ELF-1 (cell line): ENCODE measurements around the gene KPNA6.

Experiments
- DNase-seq: peaks from one replicate; pipeline ENCODE4 v3.0.0-alpha.2; 2016; ENCODE audit warnings: low read depth, low spot score

The KPNA6 gene

GRCh38 chr1:32187850-32188249, 80.0 kb downstream of the KPNA6 start:
- DNase-seq, result no peak

DNA sequence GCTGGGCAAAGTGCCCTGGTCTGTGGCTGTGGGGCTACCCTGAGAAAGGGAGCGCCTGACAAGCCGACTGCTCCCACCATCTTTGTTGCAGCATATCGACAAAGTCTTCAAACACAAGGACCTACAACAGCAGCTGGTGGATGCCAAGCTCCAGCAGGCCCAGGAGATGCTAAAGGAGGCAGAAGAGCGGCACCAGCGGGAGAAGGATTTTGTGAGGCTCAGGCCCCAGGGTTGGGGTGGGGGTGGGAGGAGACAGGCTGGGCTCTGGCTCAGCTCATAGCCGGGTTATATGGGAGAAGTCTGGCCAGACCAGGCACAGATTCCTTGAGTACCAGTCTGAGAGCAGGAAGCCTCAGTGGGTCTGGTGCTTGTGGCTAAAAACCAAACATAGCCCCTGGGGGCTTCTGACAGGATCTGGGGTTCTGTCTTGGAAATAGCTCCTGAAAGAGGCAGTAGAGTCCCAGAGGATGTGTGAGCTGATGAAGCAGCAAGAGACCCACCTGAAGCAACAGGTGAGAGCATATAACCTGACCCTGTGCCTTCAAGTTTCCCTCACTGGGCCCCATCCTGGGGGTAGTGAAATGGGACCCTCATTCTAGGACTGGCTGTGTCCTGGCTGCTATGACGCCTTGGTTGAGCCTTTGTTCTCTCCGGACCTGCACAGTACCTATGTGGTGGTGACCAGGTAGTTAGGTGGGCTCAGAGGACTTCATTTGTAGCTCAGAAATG, 84.5 kb downstream of the KPNA6 start:
- DNase-seq, result no peak

GRCh38 chr1:32194984-32195383, 87.1 kb downstream of the KPNA6 start:
- DNase-seq, result no peak

DNA sequence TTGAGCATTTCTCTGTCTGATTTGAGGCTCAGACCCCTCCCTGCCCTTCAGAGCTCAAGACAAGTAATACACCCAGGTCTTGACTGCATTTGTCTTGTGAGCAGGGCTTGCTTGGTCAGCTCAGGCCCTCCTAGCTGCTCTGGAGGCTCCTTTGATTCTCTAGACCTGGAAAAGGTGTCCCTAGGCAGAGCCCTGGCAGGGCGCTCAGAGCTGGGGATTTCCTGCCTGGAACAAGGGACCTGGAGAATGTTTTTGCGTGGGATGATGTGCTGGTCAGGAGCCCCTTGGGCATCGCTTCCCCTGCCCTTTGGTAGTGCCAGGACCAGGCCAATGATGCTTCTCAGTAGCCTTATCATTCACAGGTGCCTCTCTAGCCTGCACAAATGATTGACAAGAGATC, 87.7 kb downstream of the KPNA6 start:
- DNase-seq, result no peak

- DNase-seq, result no peak
These were observed 88.3 kb downstream of the KPNA6 start for GRCh38 chr1:32195972-32196823.

DNA sequence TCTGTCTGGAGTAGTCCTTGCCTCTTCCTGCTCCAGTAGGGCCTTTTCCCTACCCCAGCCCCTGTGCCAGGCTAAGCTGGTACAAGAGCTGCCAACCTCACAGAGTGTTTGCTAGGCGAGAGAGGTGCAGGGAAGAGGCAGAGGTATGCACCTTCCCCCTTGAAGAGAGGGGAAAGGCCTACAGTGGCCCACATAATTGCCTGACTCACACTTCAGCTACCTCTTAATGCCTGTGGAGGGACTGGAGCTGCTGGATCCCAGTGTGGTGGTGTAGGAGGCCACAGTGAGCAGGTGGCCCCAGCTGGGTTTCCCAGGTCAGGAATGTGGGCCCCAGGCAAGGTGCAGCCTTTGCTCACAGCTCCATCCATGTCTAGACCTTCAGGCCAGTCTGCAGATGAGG, 89.2 kb downstream of the KPNA6 start:
- DNase-seq, result peak; percentile 45

GRCh38 chr1:32197837-32198236, 90.0 kb downstream of the KPNA6 start:
- DNase-seq, result no peak

GRCh38 chr1:32198237-32199042, 90.6 kb downstream of the KPNA6 start:
- no peak for DNase-seq

DNA sequence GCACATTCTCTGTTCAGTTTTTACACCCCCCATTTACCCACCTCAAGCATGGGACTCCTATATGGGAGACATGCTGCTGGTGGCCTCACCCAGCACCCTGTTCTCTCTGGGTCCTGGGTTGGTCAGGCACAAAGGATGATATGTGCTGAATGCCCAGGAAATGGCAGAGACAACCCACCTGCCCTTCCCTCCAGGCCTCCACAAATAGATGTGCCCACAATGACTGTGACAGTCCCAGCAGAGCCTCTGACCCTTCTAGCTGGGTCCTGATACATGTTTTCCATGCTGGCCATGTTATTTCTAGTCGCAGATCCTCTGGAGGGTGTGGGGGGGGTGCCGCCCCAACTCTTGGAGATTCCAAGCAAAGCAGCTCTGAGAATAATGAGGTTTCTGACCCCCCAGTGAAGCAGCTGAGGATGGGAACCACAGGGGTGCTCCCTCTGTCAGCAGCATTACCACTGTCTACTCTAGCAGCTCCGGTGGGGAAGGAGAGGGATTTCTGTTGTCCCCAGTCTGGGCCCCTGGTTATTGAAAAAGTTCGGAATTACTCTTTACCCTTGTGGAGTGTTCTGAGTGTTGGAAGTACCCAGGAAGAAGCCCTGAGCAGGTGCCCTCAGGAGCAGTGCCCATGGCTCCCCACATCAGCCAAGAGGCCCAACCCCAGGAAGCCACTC, 91.3 kb downstream of the KPNA6 start:
- no peak for DNase-seq

GRCh38 chr1:32199717-32200072, 91.8 kb downstream of the KPNA6 start:
- DNase-seq, result no peak

DNA sequence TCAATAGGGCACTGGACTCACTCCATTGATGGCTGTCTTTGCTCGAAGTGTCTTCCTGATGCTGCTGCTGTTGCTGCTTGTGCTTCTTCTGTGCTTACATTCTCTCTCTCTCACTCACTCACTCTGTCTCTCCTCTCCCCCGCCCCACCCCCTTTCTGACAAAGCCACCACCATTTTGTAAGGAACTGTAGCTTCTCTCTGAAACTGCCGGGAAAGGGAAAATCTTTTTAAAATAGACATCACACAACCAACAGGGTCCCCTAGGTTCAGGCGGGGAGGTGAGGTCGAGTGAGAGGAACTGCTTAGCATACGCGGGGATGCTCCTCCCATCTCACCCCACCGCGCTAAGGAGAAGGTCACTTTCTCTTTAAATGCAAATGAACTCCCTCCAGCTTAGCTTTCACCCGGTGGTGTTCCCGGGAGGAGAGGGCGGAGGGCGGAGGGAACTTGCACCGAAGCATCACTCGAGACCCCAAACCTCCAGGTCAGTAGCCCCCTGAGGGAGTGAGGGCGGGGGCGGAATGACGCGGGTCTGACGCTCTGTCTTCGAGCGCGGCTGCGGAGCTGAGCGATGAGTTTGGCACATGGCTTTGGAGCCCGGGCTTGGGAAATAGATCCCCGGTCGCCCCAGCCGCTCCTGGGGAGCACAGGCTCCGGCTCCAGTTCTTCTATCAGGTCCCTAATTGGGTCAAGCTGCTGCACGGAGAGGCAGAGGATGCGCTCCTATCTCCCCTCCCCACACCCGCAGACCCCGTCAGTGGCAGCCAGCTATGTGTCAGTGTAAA, 92.6 kb downstream of the KPNA6 start, which contains the start of gene CCDC28B:
Gene CCDC28B, plus strand, starts transcription at position 370 of the 785 bp plus-strand sequence. CDS start 1,341 bp downstream, outside the sequence.
- DNase-seq, result peak; percentile 80

GRCh38 chr1:32201011-32201855, 93.4 kb downstream of the KPNA6 start:
- peak; percentile 73 for DNase-seq

GRCh38 chr1:32204943-32205361, 97.1 kb downstream of the KPNA6 start:
- DNase-seq, result no peak

DNA sequence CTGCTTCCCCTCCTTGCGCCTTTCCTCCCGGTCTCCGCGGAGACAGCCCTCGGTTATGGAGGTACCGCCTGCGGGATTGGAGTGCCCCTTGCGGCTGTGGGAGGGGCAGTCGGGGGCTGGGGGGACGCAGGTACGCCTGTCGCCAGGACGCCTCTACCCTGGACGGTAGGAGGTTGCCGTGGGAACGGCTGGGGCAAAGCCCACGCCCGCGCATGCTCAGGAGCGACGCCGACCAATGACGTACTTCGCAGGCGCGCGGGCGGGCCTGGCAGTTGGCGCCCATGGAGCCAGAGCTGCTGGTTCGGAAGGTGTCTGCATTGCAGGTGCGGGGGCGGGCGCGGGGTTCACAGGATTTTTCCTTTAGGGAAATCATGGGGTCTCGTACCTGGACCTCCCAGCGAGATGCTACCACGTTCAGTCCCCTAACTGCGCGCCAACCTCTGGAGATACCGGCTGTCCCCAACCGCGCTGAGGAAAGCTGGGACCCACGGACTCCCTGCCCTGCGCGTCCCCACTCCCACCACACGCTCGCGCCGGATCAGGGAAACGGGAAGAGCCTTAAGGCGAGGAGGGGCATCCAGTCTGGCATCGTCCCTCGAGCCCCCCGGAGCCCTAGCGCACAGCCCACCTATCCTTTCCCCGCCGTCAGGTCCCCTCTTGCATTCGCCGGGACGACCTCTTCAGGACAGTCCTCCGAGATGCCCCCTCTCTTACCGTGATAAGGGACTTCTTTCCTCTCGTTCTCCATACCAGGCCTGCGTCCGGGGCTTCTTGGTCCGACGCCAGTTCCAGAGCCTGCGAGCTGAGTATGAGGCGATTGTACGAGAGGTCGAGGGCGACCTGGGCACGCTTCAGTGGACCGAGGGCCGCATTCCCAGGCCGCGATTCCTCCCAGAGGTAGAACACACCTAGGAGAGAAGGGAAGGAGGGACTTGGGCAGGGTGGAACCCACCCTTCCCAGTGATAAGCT, 97.8 kb downstream of the KPNA6 start, which contains the start of gene IQCC:
Gene IQCC, plus strand, starts transcription at position 271 of the 970 bp plus-strand sequence. Its CDS starts 11 bp downstream, at position 282.
- DNase-seq, result peak; percentile 92

DNA sequence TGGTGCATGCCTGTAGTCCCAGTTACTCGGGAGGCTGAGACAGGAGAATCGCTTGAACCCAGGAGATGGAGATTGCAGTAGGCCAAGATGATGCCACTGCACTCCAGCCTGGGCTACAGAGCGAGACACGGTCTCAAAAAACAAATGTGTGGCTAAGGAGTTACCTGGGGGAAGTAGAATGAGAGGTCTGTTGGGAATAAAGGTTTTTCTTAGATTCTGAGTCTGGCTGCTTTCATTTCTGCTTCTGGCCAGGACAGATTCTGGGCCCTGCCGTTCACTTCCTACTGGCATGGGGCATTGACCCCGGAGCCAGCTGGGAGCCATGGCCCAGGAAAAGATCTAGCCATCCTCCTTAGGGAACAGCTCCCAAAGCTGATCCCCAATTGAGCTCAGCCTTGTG, 100.6 kb downstream of the KPNA6 start:
- no peak for DNase-seq

DNA sequence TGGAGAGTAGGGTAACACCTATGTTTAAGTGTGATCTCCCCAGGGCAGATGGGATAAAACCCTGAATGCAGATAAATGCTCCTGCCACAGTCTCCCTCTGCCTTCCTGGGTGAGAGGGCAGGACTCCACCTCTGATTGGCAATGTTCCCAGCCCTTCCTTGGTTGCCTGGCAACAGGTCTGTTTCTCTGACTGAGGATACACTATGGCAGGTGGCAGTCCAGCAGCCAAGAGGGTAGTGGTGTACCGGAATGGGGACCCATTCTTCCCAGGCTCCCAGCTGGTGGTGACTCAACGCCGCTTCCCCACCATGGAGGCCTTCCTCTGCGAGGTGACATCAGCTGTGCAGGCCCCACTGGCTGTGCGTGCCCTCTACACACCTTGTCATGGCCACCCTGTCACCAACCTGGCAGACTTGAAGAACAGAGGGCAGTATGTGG, 101.1 kb downstream of the KPNA6 start, which contains the start of gene DCDC2B:
Gene DCDC2B, plus strand, starts transcription at position 199 of the 438 bp plus-strand sequence. Its CDS starts 5 bp downstream, at position 204.
- no peak for DNase-seq

DNA sequence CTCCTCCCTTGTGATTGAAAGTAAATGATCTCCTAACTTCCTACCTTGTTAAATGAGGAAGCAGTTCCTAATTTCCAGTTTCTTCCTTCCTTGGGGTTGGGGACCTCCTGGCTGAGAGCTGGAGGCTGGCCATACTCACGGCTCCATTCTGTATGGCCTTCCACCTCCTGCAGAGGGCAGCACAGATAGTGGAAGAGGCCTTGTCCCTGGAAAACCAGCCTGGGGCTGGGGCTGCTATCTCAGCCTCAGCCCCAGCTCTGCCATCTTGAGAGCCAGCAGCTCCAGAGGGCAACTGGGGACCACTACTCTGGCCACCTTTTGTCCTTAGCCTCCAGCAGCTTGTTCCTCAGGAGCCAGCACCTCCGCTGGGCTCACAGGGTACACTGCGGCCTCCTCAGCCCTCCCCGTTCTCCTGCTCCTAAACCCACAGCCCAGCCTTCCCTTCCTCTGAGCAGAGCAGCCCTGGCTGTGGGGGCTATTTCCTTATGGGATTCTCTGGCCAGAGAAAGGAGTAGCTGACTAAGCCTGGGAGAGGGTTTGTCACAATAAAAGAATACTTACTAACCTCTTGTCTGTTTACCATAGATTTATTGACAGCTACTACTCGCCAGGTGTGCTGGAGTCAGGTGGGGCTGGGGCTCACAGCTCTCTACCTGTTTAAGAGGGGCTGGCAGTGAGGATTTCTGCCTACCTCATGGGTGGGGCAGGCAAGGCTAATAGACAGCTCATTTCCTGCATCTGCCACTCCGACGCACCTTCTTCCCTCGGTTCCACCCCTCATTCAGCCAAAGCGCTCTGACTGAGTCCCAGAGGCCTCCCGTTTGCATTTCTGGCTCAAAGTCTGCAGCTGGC, 108.0 kb downstream of the KPNA6 start:
- DNase-seq, result peak; percentile 82
